OCI-LY7 (cell line): ENCODE data around the gene PRKN. TPM values are rescaled to one million over a fixed set of nuclear protein-coding genes. Genes with fewer than 3 reads are reported as not detected.

Experiments
- BruUV-seq: library from RNA; stranded (reverse); fragments of 400-500 nt; replicated peaks from 2 replicates; lab custom pipeline; 2021; lab: Mats Ljungman, UMichigan
- CTCF ChIA-PET: fragments of 300-600 bp; sonication (Branson Sonifier 250); formaldehyde crosslinking; loops from one replicate; lab custom pipeline; 2022; ENCODE audit warnings: antibody characterized with exemption; ENCODE audit not compliant: unreplicated experiment; lab: Charles Lee
- POLR2A ChIA-PET: fragments of 300-600 bp; sonication (Branson Sonifier 250); formaldehyde crosslinking; loops from one replicate; lab custom pipeline; 2022; ENCODE audit warnings: antibody characterized with exemption; lab: Charles Lee
- DNase-seq: peaks from one replicate; pipeline ENCODE4 v3.0.0-alpha.2; 2015; ENCODE audit warnings: low spot score
- H2AFZ ChIP-seq: fragments of 200-600 bp; sonication (generic), shearing (Covaris generic); 2 replicates; pipeline ENCODE4 v1.6.1; 2014; ENCODE audit warnings: mild to moderate bottlenecking, antibody characterized with exemption, low read length, moderate library complexity
- H3K27ac ChIP-seq: fragments of 200-600 bp; sonication (generic); 2 replicates; pipeline ENCODE4 v1.5.1; 2014; ENCODE audit warnings: mixed run types, low read depth, mild to moderate bottlenecking, moderate library complexity, low read length, inconsistent platforms; ENCODE audit not compliant: poor library complexity, severe bottlenecking
- H3K36me3 ChIP-seq: fragments of 200-600 bp; sonication (generic); 2 replicates; pipeline ENCODE4 v1.6.1; 2014; ENCODE audit warnings: mild to moderate bottlenecking, antibody characterized with exemption, low read length, moderate library complexity, mixed read lengths; ENCODE audit not compliant: insufficient read depth
- H3K4me1 ChIP-seq: fragments of 200-600 bp; sonication (generic); 2 replicates; pipeline ENCODE4 v1.5.1; 2014; ENCODE audit warnings: mild to moderate bottlenecking, low read length; ENCODE audit not compliant: insufficient read depth, poor library complexity, severe bottlenecking
- H3K4me2 ChIP-seq: fragments of 200-600 bp; sonication (generic); 2 replicates; pipeline ENCODE4 v1.6.1; 2014; ENCODE audit warnings: mild to moderate bottlenecking, low read length
- H3K4me3 ChIP-seq: fragments of 200-600 bp; sonication (generic); 2 replicates; pipeline ENCODE4 v1.5.1; 2014; ENCODE audit warnings: mild to moderate bottlenecking, low read depth, low read length; ENCODE audit not compliant: poor library complexity, severe bottlenecking
- H3K79me2 ChIP-seq: fragments of 200-600 bp; sonication (generic); 2 replicates; pipeline ENCODE4 v1.6.1; 2016; ENCODE audit warnings: low read depth, mild to moderate bottlenecking, low read length, moderate library complexity, mixed read lengths; ENCODE audit not compliant: insufficient read depth
- H3K9me2 ChIP-seq: fragments of 200-600 bp; sonication (generic); 2 replicates; pipeline ENCODE4 v1.6.1; 2016; ENCODE audit warnings: mild to moderate bottlenecking, low read length, mixed read lengths; ENCODE audit not compliant: insufficient read depth
- H3K9me3 ChIP-seq: fragments of 200-600 bp; sonication (generic); 2 replicates; pipeline ENCODE4 v1.6.1; 2014; ENCODE audit warnings: mild to moderate bottlenecking, mixed run types, low read length, mixed read lengths
- H4K20me1 ChIP-seq: fragments of 200-600 bp; sonication (generic); 2 replicates; pipeline ENCODE4 v1.6.1; 2014; ENCODE audit warnings: mild to moderate bottlenecking, antibody characterized with exemption, low read length, moderate library complexity, mixed read lengths; ENCODE audit not compliant: insufficient read depth
- CTCF ChIP-seq: fragments of 200-600 bp; sonication (generic); conservative IDR thresholded peaks from 2 replicates; pipeline ENCODE4 v1.5.1; 2014; ENCODE audit warnings: mild to moderate bottlenecking, antibody characterized with exemption, low read length, moderate library complexity, mixed read lengths
- EZH2phosphoT487 ChIP-seq: fragments of 200-600 bp; sonication (generic); IDR thresholded peaks from 2 replicates; pipeline ENCODE4 v1.6.1; 2018; ENCODE audit warnings: low read depth, borderline replicate concordance, mild to moderate bottlenecking, mixed run types, antibody characterized with exemption, low read length, moderate library complexity, mixed read lengths
- intact Hi-C: fragments of 100-400 bp; cut with micrococcal nuclease; formaldehyde crosslinking; loops from one replicate; pipeline ENCODE4 v1.10.0; 2022; ENCODE audit not compliant: unreplicated experiment
- total RNA-seq, 2 experiments: library from RNA; depleted of rRNA in 1 of 2; stranded (reverse); fragments of >200 nt in 1 of 2; shearing (Covaris generic) in 1 of 2; gene quantifications; 2 replicates each; pipeline ENCODE4 v1.2.3, GENCODE V29; 2014 to 2022

The PRKN gene
- total RNA-seq, 2 experiments from 2014 or later: 1.3 to 2.0 TPM

- no peak overlapping the region for H3K4me2 ChIP-seq
- TF ChIP-seq CTCF: no peak
- TF ChIP-seq EZH2phosphoT487: no peak
- H4K20me1 ChIP-seq: no peaks in the 10 kb centered on the region
- H3K4me1 ChIP-seq: no peaks in the 10 kb centered on the region
- no peaks in the 10 kb centered on the region for H3K9me2 ChIP-seq
- BruUV-seq: no TSS peak
- no peaks in the 10 kb centered on the region for H3K9me3 ChIP-seq
- H3K79me2 ChIP-seq: no peaks in the 10 kb centered on the region
- CTCF ChIA-PET: no interaction called here
- POLR2A ChIA-PET: no interaction called here
- intact Hi-C loops: no loop called here
- no peak for DNase-seq
- H2AFZ ChIP-seq: no peak overlapping the region
- no peaks in the 10 kb centered on the region for H3K36me3 ChIP-seq
- no peak overlapping the region for H3K27ac ChIP-seq
- H3K4me3 ChIP-seq: no peak overlapping the region
Measured at GRCh38 chr6:162053084-162053483, 674.5 kb downstream of the PRKN start.

- H3K36me3 ChIP-seq: no peaks in the 10 kb centered on the region
Measured at GRCh38 chr6:162050579-162050978, 677.0 kb downstream of the PRKN start.

More at GRCh38 chr6:162050579-162050978, 677.0 kb downstream of the PRKN start:
- Histone ChIP-seq H3K4me2 (no peak overlapping the region), H4K20me1 (no peaks in the 10 kb centered on the region), H3K9me2 (no peaks in the 10 kb centered on the region), H3K9me3 (no peaks in the 10 kb centered on the region), H3K27ac (no peak overlapping the region), H3K4me3 (no peak overlapping the region), H3K4me1 (no peaks in the 10 kb centered on the region), H2AFZ (no peak overlapping the region), H3K79me2 (no peaks in the 10 kb centered on the region)
- no peak for DNase-seq
- CTCF ChIA-PET: no interaction called here
- no TSS peak for BruUV-seq
- TF ChIP-seq CTCF (no peak), EZH2phosphoT487 (no peak)
- intact Hi-C loops: no loop called here
- POLR2A ChIA-PET: no interaction called here
